ENCODE results near the gene FXYD6.
A peak's percentile ranks its signal among the peaks of the same experiment; 100 is the strongest.
"Not testable (repeated sequence)": the region's sequence is repeated elsewhere in the genome, so short reads cannot be mapped to it uniquely, and the experiment has no call there.

The FXYD6 gene

DNA sequence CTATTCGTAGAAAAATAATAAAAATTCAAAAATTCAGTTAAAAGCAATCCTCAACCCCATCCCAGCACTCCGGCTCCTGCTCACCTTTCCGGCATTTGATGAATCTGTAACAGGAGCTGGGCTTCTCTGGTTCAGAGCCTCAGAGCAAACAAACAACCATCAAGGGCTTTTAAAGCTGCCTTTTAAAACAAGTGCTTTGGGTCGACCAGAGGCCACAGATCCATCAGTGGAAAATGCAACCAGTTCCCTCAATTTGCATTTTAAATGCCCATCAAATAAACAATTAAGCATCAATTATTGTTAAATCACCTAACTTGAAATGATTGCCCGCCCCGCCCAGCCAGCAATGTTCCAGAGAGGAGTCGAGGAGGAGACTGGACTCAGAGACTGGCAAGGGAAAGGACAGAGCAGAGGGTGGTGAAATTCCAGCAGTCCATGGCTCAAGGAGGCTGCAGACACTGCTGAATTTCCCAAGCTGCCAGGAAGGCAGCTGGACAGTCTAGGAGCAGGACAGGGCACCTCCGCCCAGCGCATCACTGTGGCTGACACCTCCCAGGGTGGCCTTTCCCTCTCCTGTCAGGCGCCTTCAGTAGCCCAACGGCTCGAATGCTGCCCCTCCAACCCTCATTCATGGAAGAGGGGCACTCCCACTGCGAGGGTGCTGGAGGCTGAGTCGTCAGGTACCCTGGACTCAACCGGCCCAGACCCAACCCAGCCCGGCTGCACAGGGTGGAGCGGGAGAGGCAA lies 7.5 kb downstream of the FXYD6 start:
- no peak for DNase-seq (ENCODE audit: low spot score)

DNA sequence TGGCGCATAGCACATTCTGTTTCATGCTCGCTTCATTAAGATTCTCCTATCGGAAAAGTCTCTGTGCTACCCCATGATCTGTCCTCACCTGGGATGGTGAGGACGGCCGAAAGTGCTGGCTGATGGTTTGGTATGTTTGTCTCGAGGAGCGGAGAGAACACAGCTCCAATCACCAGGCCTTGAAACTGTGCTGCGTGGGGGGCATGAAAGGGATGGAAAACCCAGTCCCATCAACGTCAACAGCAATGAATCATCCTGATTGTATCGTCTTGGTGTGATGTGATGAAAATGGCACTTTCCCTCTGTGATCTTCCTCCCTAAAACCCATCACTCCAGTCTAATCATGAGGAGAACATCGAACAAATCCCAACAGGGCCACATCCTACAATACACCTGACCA lies 8.4 kb downstream of the FXYD6 start:
- DNase-seq (ENCODE audit: low spot score), result no peak

DNA sequence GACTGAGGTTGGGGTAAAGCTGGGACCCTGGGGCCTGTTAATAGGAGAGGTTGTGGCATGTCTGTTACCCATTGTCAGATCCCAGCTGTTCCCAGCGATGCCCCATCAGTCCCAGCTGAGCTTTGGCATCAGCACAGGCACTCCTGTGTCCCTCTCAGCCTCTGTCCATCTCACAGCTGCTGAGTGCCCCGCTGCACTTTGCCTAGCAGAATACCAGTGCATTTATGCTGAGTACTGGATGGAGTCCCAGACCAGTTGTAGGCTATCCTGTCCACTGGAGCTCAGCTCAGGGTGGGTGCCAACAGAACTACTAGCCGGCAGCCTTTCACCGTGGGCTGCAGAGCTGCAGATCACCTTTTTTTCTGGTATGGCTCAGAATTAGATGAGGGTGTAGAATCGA lies 9.9 kb downstream of the FXYD6 start:
- no peak for DNase-seq (ENCODE audit: low spot score)

DNA sequence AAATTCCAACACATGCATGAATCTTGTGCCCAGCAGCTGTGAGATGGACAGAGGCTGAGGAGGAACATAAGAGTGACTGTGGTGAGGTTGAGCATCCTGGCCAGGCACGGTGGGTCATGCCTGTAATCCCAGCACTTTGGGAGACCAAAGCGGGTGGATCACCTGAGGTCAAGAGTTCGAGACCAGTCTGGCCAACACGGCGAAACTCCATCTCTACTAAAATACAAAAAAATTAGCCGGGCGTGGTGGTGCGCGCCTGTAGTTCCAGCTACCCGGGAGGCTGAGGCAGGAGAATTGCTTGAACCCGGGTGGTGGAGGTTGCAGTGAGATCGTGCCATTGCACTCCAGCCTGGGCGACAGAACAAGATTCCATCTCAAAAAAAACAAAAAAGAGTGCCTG lies 10.9 kb downstream of the FXYD6 start:
- not testable (repeated sequence) for DNase-seq (ENCODE audit: low spot score)

DNA sequence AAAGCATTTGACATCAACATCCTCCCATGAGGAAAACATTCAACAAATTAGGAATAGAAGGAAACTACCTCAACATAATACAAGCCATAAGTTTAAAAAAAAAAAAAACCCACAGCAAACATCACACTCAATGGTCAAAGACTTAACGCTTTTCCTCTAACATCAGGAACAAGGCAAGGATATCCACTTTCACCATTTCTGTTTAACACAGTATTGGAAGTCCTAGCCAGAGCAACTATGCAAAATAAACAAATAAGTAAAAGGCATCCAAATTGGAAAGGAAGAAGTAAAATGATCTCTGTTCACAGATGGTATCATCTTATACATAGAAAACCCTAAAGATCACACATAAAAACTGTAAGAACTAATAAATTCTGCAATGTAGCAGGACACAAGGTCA lies 13.1 kb downstream of the FXYD6 start:
- DNase-seq (ENCODE audit: low spot score), result no peak

DNA sequence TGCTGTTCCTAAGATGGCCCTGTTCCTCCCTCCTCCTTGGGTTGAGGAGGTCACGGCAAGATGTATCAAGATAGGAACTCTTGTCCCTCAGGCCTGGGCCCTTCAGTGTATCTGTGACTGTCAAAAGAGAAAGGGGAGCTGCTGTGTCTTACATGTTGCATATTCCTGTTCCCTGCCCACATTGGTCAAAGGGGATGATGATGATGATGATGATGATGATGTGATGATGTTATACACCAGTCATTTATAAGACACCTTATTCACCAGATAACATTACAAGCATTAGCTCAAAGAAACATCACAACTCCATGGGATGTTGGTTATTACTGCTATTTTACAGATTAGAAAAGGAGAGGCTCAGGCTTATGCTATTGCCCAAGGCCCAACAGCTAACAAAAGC lies 13.7 kb downstream of the FXYD6 start:
- DNase-seq (ENCODE audit: low spot score), result no peak

DNA sequence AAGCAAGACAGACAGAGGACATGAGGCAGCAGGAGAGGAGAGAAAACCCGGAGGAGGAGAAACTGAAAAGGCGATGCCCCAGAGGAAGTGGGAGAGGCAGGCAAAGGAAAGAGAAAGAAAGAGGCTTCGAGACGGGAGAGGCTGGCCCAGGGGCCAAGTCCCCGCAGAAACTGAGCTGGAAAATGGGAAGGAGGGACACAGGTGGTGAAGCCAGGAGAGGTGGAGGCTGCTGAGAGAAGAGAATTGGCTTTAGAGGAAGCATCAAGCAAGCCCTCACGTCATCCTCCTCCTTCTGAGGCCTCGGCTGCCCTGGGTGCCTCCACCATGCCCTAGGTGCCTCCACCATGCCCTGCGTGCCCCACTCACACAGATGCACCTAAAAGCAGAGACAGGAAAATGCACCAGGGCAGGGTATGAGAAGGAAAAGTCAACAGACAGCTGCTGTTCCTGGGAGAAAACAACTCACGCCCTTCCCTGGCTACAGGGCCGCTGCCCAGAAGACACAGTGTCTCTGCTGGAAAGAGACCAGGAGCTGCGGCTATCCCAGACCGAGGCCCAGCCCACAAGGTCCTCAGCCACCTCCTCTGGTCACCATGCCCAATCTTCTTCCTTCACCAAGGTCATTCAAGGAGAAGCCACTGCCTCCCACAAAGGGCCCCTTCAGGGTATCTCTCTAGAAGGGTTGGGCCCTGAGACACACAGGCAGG lies 14.3 kb downstream of the FXYD6 start:
- DNase-seq (ENCODE audit: low spot score), result no peak

DNA sequence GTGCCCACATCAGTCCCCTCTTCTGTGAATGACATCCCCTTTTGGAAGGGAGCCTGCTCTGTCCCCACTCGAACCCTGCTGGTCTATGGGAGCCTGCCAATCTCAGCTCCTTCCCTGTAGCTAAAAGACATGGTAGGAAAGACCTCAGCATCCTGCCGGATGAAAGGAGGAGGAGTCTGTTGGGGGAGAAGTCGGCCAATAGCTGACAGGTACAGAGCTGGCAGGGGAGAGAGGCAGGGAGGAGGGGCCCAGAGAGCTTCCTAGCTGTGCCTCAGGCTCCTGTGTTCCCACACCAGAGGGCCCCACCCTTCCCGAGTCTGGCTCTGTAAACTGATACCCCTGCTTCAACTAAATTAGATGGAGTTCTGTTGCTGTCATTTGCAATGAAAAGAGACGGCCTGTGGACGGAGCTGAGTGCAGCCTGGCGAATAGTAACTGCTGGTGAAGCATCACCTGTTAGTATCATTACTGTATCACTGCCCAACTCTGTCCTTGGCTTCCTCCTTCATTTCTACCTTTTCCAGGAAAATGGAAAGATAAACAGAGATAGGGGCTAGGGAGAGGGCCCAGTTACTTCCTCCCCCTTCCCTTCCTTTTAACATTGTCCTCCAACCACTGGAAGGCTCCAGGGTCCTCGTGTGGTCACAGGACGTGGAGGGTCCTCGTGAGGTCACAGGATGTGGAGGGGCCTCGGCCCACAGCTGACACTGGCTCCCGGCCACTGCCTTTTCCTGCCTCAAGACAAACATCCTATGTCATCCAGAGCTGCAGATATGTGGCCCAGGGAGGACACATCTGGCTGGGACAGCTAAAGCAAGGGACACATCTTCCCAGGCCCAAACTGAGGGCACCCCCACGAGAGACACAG lies 15.1 kb downstream of the FXYD6 start:
- DNase-seq (ENCODE audit: low spot score), result no peak

DNA sequence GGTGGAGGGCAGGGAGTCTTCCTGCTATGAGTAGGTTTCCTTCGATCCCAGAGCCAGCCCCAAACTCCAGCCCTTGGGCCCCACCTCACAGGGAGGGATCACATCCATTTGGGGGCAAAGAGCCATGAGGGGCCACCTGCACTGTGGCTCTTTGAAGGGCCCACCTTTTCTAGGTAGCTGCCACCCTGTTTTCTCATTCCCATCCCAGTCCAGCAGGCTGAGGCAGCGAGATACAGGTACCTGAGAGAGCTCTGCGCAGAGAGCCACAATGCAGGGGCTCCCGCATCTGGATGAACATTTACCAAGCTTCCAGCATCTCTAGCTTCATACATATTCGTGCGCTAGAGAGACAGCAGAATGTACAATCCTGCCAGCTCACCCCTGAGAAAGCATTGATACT lies 16.3 kb downstream of the FXYD6 start:
- DNase-seq (ENCODE audit: low spot score), result no peak

DNA sequence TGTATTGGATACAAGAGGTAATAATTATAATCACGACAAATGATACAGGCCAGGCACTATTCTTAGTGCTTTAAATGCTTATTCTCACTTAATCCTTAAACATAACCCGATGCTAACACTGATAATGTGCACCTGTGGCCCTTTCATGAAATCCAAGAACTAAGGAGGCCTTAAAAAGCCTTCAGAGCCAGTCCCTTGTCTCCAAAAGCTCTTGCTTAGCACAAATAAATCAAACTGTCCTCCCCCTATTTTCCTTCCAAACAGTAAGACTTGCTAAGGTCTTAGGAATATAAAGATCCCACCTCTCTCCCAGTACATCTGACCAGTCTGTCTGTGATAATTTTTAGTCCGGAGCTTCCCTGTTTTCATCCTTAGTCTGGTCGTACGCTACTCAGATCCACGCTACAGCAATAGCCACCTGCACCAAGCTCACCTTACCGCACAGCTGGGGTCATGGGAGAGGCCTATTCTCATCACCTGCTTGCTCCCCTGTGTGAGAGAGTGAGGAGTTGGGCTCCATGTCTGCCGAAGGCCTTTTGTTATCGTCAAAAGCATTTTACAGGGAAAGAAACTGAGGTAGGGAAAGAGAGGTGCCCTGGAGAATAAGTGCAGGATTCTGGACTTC lies 16.9 kb downstream of the FXYD6 start:
- no peak for DNase-seq (ENCODE audit: low spot score)

DNA sequence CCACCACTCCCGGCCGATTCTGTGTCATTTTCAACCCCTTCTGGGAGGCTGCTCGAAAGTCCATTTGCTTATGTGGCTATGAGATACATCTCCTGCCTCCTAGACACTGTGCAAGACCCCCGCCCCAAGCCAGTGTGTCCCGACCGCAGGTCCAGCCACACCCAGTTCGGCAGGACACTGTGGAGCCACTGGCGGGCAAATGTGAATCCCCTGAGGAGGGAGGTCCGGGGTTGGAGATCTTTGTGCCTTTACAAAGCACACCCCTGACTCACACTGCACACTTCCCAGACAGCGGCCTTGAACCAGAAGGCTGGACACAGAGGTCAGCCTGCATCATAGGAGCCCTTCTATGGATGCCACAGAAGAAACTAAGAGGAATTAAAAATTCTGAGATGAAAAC lies 17.4 kb downstream of the FXYD6 start:
- no peak for DNase-seq (ENCODE audit: low spot score)

DNA sequence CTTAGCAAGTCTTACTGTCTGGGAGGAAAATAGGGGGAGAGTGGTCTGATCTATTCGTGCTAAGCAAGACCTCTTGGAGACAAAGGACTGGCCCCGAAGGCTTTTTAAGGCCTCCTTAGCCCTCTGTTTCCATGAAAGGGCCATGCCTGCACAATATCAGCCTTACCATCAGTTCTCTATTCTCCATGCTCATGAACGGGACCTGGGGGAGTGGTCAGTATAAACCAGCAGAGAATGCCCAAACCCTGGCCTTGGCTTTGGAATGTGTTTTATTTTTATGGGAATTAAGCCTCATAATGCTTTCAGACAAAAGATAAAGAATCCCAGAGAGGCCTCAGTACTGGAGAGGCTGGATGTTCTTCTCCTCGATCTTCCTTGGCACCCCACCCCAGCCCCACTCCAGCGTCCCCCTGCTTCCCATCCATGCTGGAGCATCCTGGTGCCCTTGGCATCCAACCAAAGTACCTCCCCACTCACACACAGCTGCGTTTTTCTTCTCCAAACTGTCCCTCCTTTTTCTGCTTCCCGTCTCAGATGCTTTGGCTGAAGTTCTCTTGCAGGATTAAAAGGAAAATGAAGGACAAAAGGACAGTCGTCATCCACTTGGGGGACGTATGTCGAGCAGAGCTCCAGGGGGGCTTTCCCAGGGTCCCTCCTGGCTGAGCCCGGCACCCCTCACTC lies 18.6 kb downstream of the FXYD6 start:
- DNase-seq (ENCODE audit: low spot score), result no peak

DNA sequence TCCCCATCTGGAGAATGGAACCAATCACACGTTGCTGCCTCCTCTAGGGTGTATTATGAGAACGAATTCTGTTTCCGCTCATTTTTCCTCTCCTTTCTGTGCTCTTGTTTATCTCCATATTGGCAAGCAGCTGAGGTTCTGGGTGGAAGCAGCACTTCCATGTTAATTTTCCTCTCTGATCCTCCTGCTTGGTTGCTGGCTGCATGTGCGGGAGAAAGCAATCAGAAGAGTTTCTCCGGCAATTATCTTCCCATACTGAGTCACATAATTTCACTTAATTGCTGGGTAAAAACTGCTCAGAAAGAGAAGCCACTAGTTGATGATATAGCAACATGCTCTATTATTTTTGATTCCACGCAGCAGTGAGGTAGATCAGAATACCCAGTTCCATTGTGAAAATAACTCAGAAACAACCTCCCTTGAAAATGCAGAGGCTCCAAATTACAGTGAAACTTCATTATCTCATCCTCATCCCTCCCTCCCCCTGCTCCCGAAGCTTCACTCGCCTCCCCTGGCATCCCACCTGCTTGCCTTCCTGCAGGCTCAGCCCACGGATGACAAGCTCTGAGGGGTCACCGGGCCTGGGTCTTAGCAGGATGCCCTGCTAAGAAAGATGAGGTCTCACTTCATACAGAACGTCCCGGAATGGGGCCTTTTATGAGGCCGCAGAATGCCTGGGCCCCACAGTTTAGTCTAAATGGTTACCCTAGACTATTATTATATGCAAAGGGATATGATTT lies 20.4 kb downstream of the FXYD6 start:
- no peak for DNase-seq (ENCODE audit: low spot score)

DNA sequence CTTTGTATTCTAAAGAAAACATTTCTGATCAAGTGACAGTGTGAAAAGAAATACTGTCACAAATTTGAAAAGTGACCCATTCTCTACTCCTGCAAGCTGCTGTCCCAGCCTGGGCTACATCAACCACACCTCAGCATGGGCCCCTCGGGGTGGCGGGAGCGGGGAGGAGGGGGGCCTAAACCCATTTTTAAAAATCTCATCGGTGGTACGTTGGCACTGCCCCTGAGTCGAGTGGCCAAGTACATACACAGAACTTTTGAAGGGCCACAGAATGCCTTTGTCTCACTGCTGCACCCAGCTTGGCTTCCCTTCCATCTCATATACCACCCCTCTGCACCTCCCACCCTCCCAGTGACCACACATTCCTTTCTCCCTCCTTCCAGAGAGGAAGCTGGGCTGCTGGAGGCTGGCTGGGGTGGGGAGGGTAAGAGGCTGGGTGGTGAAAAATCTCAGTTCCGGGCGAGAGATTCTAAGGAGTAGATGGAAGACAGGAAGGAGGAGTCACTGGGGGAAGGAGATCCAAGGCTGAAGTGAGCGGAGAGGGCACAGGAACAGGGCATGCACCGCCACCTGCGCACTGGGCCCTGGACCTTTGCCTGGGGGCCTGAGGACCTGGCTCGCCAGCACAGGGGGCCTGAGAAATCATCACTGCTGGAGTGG lies 21.1 kb downstream of the FXYD6 start:
- no peak for DNase-seq (ENCODE audit: low spot score)

DNA sequence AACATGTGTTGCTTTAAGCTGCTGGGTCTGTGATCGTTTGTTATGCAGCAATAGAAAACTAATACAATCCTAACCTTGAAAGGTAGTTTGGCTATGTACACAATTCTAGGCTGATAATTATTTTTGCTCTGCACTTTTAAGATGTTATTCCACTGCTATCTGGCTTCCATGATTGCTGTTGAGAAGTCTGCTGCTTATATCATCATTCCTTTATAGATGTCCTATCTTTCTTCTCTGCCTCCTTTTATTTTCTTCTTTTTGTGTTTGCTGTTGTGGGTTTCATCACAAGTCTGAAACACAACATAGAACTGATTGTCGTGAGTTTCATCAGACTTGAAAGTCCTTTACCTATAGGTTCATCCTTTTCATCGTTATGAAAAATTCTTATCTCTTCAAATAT lies 24.1 kb downstream of the FXYD6 start:
- DNase-seq (ENCODE audit: low spot score), result no peak

DNA sequence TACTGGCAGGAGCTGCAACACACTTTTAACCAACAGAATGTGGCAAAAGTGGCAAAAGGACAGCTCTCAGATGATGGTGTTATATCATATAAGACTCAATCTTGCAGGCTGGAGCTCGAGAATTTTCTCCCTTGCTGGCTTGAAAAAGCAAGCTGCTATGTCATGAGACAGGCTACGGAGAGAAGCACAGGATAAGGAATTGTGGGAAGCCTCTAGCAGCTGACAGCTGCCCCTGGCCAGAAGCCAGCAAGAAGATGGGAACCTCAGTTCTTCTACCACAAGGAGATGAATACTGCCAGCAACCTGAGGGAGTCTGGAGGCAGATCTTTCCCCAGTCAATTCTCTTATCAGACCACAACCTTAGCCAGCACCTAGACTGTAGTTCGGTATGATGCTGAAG lies 24.6 kb downstream of the FXYD6 start:
- no peak for DNase-seq (ENCODE audit: low spot score)

DNA sequence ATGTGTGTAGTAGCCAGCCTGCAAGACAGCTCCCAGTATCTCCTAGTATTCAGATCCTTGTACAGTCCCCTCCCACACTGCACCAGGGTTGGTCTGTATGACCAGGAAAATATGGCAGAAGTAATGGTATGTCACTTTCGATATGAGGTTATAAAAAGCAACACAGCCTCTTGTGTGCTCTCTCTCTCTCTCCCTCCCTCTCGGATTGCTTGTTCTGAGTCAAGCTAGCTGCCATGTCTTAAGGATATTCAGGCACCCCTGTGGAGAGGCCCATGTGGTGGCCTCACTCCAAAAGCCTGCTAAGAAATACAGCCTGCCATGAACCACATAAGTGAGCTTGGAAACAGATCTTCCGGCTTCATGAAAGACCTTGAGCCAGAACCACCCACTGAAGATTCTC lies 25.4 kb downstream of the FXYD6 start:
- DNase-seq (ENCODE audit: low spot score), result no peak

DNA sequence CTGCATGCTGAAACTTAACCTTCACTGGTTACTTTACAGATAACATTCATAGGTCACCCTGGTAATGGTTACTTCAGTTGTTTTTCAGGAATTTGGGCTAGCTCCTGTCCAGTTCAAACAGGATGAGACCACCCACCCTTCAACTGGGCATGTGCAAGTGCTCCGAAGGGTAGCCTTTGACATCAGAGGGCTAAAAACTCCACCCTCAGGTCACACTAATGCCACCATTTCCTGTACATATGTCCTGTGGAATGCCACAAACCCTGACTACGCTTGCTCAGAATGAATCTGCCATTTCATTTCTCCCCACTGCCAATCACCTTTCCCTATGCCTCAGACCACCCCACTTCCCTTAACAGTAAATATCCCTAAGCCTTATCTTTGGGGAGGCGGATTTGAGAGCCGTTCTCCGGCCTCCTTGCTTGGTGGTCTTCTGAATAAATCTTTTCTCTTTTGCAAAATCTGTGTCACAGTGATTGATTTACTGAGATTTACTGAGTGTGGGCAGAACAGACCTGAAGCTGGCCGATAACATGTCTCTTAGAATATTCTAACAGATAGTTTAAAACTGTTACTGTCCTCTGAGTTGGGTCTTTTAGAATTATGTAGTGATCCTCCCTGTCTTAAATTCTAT lies 26.6 kb downstream of the FXYD6 start:
- DNase-seq (ENCODE audit: low spot score), result no peak

DNA sequence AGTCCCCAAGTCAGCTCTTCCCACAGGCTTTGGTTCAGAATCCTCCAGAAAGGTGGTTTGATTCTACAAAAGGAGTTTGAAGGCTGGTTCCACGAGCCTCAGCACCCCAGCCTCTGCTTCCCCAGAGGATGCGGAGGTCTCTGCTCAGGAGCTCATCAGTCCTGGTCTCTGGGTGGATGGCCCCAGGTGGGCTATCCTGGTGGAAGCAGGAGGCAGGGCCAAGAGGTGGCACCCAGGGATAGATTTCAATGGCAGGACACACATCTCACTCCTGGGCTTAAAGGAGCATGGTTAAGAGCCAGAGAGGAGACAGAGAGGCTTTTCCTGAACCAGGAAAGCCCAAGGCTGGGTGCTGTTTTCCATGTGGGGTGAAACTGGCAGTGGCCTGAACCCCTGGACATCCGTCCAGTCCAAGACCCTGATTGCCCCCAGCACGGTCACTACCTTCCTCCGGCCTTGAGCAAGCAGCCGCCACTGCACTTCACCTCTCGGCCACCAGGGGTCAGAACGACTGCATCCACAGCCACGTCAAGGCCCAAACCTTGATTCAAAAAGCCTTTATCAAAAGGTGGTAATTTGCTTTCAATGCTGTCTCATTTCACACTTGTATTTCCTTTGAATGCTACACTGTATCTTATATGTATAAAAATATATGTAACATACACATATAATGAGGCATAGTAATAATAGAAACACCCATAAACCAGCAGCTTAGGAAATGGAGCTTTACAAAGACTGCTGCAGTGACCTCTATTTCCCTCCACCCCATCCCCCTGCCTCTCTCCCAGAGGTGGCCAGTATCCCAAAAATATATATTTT lies 32.6 kb downstream of the FXYD6 start:
- peak; percentile 82 for DNase-seq (ENCODE audit: low spot score)

Measured in GM03348 (cell line).